Gastroesophageal sphincter (tissue), 3 donors: ENCODE results near the gene GABRG3.

Source experiments
- CTCF ChIP-seq, 4 experiments: fragments of 200-600 bp in 2 of 4; fragments of 450-650 bp in 2 of 4; sonication (generic) in 1 of 4; IDR thresholded peaks; one replicate each; pipeline ENCODE4 v1.5.1; 2017 to 2019; ENCODE audit warnings: antibody characterized with exemption in 4 of 4, mild to moderate bottlenecking in 2 of 4, moderate library complexity in 2 of 4
- POLR2A ChIP-seq, 2 donors: fragments of 450-650 bp; IDR thresholded peaks; one replicate each; pipeline ENCODE4 v1.6.1; 2017; ENCODE audit warnings: antibody characterized with exemption in 2 of 2, mild to moderate bottlenecking in 2 of 2, moderate library complexity in 1 of 2

- TF ChIP-seq CTCF (IDR thresholded peaks at IDR 0.05) (no peak), POLR2A (IDR thresholded peaks at IDR 0.05) (no peak)
Observed at GRCh38 chr15:27487846-27488245, 516.9 kb downstream of the GABRG3 start.
